Activated CD8-positive, alpha-beta memory T cell treated with anti-CD3 and anti-CD28 coated beads, Interleukin-2, amount 50 U/mL, for 1 hour (primary cell): ENCODE results near the gene MEIKIN.
"Not testable (repeated sequence)": the region's sequence is repeated elsewhere in the genome, so short reads cannot be mapped to it uniquely, and the experiment has no call there.

Experiments used
- DNase-seq: peaks from one replicate; pipeline ENCODE4 v3.0.0-alpha.2; 2020; ENCODE audit errors: extremely low read depth

Gene MEIKIN

DNA sequence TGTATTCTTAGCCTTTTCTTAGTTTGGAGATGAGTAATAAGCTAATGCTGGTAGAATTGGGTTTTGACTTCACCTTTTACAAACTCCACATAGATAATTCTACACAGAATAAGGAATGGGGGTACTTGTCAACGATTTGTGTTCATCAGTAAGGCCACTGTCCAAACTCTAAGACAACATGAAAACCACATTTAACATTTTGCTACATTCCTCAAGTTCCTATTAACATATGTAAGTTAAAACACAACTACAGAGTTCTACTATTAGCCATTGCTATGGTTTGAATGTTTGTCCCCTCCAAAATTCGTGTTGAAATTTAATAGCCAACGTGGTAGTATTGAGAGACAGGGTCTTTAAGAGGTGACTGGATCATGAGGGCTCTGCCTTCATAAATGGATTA is 31.9 kb downstream of the MEIKIN start:
- DNase-seq: no peak

DNA sequence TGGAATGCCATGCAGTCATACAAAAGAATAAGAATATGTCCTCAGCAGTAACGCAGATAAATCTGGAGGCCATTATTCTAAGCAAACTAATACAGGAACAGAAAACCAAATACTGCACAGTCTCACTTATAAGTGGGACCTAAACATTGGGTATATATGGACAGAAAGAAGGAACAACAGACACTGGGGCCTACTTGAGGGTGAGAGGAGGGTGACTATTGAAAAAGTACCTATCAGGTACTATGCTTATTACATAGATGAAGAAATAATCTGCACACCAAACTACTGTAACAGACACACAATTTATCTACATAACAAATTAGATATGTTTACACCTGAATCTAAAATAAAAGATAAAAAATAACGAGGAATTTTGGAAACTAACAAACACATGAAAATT is 38.8 kb downstream of the MEIKIN start:
- DNase-seq: no peak

DNA sequence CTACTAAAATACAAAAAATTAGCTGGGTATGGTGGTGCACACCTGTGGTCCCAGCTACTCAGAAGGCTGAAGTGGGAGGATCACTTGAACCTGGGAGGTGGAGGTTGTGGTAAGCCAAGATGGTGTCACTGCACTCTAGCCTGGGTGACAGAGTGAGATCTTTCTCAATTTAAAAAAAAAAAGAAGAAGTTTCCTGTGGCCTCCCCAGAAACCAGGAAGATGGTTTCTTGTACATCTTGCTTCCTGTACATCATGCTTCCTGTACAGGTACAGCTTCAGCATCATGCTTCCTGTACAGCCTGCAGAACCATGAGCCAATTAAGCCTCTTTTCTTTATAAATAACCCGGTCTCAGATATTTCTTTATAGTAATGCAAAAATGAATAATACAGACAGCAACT is 43.2 kb downstream of the MEIKIN start:
- DNase-seq: not testable (repeated sequence)

DNA sequence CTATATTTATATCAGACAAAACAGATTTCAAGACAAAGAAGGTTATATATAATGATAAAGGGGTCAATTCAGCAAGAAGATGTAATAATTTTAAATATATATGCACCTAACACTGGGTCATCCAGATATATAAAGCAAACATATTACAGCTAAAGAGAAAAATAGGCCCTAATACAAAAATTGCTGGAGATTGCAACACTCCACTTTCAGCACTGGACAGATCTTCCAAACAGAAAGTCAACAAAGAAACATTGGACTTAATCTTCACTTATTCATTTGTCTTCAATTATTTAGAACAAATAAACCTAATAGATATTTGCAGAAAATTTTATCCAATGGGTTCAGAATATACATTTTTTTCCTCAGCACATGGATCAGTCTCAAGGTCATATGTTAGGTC is 45.8 kb downstream of the MEIKIN start:
- DNase-seq: no peak

DNA sequence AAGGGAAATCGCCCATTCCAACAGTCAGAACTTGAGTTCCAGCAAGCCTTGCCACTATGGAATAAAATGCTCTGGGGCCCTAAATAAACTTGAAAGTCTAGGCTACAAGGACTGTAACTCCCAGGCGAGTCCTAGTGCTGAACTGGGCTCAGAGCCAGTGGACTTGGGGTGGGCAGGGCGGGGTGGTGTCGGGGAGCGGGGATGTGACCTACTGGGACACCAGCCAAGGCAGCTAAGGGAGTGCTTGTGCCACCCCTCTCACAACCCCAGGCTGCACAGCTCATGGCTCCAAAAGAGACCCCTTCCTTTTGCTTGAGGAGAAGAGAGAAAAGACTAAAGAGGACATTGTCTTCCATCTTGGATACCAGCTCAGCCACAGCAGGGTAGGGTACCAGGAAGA is 61.5 kb downstream of the MEIKIN start:
- no peak for DNase-seq

DNA sequence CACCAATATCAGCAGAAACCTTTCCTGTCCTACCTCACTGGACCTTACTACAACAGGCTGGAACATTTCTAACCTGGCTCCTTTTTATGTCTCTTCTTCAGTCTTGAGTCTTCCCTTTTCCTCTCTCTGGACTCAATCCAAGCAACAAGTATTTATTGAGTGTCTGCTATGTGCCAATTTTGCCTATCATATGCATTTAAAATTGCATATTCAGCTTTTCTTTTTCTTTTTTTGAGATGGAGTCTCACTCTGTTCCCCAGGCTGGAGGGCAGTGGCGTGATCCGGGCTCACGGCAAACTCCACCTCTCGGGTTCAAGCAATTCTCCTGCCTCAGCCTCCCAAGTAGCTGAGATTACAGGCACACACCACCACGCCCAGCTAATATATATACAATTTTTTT is 65.8 kb downstream of the MEIKIN start:
- DNase-seq: no peak

DNA sequence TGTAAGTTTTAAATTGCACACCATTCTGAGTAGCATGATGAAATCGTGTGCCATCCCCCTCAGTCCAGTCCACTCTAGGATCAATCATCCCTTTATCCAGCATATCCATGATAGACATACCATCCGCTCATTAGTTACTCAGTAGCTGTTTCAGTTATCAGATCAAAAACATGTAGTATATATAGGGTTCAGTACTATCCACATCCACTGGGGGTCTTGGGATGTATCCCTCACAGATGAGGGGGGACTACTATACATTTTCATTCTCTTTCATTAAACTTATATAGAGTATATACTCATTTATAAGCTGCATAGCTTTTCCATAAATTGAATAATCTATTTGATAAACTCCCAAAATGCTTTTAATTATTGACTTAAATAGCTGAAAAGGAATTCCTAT is 67.6 kb downstream of the MEIKIN start:
- DNase-seq: no peak

DNA sequence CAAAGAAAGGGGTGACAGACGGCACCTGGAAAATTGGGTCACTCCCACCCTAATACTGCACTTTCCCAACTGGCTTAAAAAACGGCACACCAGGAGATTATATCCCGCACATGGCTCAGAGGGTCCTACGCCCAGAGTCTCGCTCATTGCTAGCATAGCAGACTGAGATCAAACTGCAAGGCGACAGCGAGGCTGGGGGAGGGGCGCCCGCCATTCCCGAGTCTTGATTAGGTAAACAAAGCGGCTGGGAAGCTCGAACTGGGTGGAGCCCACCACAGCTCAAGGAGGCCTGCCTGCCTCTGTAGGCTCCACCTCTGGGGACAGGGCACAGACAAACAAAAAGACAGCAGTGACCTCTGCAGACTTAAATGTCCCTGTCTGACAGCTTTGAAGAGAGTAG is 74.2 kb downstream of the MEIKIN start:
- not testable (repeated sequence) for DNase-seq

DNA sequence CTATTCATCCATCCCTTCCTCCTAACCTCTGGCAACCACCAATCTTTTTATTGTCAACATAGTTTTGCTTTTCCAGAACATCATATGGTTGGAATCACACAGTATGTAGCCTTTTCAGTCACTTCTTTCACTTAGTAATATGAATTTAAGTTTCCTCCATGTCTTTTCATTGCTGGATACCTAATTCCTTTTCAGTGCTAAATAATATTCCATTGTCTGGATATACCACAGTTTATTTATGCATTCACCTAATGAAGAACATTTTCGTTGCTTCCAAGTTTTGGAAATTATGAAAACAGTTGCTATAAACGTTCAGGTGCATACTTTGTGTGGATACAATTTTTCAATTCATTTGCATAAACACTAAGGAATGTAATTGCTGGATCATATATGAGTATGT is 77.9 kb downstream of the MEIKIN start:
- no peak for DNase-seq

DNA sequence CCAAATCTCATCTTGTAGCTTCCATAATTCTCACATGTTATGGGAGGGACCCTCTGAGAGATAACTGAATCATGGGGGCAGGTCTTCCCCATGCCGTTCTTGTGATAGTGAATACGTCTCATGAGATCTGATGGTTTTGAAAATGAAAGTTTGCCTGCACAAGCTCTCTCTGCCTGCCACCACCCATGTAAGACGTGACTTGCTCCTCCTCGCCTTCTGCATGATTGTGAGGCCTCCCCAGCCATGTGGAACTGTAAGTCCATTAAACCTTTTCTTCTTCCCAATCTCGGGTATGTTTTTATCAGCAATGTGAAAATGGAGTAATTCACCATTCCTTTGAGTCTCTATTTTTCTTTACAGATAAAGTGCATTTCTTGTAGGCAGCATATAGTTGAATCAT is 81.8 kb downstream of the MEIKIN start:
- DNase-seq: no peak

DNA sequence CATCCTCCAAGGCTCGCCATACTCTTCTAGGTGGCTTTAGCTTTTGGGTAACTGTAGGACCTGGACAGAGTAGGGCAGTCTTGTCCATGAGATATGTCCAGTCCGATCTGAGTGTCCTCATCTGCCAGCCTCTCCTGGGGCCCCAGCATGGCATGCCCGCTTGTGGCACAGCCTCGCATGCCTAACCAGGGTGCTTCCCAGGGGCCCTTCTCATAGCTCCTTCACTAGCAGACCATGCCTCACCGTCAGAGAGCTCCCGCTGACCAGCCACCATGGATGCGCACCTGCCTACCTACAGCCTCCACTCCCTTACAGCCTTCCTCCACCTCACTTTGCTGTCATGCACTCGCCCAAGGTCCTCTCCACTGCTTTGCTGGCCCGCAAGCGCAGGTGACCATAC is 88.1 kb downstream of the MEIKIN start:
- no peak for DNase-seq

DNA sequence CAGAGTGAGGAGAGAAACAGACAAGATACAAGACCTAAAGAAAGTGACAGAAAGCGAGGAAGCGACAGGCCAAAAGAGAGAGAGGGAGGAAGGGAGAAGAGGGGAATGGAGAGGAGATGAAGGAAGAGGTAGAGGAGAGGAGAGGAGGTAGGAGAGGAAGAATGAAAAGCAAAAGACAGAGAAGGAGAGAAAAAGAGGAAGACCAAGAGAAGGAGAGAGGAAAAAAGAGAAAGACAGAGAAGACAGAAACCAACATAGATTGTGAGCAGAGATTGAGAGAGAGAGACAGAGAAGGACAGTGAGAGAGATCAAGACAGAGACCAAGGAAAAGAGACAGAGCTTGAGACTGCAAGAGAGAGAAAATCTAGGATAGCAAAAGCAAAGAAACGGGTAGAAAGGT is 90.0 kb downstream of the MEIKIN start:
- no peak for DNase-seq

DNA sequence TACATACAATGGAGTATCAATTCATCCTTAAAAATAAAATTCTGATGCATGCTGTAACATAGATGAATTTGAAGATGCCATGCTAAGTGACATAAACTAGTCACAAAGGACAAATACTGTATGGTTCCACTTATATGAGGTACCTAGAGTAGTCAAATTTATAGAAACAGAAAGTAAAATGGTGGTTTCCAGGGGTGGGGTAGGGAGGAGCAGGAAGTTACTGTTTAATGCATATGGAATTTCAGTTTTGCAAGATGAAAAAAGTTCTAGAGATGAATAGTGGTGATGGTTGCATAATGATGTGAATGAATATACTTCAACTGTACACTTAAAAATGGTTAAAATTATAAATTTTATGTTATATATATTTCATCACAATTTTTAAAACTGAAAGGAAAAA is 91.3 kb downstream of the MEIKIN start:
- DNase-seq: no peak

DNA sequence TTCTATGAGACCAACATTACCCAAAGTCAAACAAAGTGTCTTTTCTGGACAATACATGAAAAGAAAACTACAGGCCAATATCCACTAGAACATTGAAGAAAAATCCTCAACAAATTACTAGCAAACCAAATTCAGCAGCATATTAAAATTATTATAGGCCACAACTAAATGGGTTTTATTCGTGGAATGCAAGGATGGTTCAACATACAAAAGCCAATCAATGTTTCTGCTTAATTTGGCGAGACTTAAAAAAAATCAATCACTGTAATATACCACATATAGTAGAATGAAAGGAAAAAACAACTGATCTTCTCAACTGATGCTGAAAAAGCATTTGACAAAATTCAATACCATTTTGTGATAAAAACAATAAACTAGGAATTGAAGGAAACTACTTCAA is 96.8 kb downstream of the MEIKIN start:
- no peak for DNase-seq

DNA sequence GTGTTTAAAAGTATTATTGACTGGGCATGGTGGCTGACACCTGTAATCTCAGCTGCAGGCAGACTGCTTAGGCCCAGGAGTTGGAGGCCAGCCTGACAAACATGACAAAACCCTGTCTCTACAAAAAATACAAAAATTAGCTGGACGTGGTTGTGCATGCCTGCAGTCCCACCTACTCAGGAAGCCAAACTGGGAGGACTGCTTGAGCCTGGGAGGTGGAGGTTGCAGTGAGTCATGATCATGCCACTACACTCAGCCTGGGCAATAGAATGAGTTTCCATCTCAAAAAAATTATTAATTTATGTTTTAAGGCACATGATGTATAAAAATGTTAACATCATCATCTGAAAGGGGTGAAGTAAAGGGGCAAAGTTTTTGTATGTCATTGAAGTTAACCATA is 98.9 kb downstream of the MEIKIN start:
- DNase-seq: no peak

DNA sequence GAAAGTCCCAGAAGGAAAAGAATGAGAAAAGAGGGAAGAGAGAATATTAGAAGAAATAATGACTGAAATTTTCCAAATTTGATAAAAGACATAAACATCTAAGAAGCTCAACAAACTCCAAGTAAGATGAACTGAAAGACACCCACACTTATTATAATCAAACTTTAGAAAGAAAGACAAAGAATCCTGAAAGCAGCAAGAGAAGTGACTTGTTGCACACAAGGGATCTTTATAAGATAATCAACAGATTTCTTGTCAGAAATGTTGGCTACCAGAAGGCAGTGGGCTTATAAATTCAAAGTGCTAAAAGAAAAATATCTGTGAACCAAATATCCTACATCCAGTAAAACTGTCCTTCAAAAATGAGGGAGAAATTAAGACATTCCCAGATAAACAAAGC is 99.6 kb downstream of the MEIKIN start:
- DNase-seq: no peak

DNA sequence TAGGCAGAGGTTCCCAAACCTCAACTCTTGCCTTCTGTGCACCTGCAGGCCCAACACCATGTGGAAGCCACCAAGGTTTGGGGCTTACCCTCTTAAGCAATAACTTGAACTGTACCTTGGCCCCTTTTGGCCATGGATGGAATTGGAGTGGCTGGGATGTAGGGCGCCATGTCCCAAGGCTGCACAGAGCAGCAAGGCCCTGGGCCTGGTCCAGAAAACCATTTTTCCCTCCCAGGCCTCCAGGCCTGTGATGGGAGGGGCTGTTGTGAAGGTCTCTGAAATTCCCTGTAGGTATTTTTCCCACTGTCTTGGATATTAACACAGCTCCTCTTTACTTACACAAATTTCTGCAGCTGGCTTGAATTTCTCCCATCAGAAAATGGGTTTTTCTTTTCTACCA is 102.5 kb downstream of the MEIKIN start:
- not testable (repeated sequence) for DNase-seq

DNA sequence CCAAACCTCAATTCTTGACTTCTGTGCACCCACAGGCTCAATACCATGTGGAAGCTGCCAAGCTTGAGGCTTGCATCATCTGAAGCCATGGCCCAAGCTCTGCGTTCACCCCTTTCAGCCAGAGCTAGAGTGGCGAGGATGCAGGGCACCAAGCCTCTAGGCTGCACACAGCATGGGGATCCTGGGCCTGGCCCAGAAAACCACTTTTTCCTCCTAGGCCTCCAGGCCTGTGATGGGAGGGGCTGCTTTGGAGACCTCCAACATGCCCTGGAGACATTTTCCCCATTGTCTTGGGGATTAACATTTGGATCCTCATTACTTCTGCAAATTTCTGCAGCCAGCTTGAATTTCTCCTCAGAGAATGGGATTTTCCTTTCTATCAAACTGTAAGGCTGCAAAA is 112.8 kb downstream of the MEIKIN start:
- DNase-seq: not testable (repeated sequence)

DNA sequence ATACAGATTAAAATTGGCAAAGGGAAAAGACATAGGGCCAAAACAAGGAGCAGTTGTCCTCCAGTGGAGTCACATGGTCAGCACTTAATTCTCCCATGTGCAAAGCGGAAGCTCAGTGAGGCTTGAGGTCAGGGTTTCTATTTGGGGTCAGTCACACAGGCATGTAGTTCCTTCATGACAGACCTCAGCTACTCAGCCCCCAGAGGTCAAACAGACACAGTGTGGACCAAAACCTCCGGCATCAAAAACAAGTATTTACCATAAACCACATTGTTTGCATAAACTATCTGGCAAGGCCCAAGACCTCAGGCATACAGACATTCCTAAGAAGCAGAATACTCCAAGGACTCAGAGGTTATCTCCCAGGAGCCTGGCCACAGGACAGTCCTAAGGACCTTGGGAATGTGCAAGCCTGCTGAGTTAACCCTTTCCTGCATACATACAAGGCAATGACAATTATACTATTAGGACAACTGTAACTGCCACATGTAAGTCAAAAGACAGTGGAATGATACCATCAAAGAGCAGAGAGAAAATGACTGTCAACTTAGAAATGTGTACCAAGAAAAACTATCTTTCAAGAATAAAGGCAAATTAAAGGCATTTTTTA is 120.0 kb downstream of the MEIKIN start:
- DNase-seq: no peak

DNA sequence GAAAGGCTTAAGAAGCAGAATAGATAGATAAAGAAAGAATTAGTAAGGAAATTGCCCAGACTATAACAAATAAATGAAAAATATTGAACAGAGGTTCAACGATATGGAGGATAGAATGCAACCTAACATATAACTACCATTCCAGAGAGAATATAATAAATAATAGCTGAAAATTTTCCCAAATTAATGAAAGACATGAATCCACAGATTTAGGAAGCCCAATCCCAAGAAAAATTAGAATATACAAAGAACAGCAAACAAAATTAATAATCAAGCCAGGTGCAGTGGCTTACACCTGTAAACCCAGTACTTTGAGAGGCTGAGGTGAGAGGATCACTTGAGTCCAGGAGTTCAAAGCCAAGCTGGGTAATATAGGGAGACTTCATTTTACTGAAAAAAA is 120.8 kb downstream of the MEIKIN start:
- no peak for DNase-seq

DNA sequence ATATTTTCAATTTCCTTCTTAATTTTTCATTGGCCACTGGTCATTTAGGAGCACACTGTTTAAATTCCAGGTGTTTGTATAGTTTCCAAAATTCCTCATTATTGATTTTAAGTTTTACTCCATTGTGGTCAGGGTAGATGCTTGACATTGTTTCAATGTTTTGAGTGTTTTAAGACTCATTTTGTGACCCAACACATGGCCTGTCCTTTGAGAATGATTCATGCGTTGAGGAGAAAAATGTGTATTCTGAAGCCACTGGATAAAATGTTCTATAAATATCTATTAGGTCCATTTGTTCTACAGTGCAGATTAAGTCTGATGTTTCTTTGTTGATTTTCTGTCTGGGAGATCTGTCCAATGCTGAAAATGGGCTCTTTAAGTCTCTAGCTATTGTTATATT is 124.2 kb downstream of the MEIKIN start:
- DNase-seq: no peak

DNA sequence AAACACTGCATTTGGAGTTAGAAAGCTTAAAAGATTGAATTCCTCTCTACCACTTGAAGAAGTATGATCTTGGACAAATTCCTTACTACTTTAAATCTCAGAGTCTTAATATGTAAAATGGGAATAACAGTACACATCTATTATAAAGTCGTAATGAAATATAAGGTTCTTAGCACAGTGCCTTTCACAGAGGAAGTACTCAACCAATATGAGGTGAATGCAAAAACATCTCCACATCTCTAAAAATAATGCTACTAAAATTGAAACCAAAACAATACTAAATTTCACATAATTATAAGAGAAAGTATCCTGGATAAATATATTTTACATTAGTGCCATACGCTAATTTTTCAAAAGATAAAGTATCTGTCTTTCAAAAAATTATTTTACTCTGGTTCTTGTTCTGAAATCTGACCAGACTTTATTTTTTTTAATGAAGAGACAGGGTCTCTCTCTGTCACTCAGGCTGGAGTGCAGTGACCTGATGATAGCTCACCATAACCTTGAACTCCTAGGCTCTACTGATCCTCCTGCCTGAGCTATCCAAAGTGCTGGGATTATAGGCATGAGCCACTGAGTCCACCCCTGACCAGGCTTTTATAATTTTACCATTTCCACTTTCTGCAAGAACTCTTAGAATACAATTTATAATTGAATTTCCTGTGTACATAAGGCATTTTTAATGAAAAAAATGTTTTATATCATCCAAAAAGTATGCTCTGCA is 127.3 kb downstream of the MEIKIN start:
- DNase-seq: no peak

DNA sequence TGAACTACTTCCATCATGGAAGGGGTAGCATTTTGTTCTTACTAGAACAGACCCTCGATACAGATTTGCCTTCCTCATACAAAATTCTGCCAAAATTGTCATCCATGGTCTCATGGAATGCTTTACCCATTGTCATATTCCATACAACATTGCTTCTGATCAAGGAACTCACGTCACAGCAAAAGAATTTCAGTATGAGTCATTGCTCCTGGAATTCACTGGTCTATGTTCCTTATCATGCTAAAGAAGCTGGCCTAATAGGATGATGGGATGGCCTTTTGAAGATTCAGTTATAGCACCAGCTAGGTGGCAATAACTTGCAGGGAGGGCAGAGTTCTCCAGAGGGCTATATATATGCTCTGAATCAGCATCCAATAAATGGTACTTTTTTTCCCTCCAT is 130.5 kb downstream of the MEIKIN start:
- DNase-seq: no peak
